HEK293 (cell line): Measurements from ENCODE around the gene NAA80.

Experiments used
- BCL11B ChIP-seq: fragments of 450-650 bp; formaldehyde crosslinking; IDR thresholded peaks from 2 replicates; pipeline ENCODE4 v1.5.1; 2016; ENCODE audit warnings: low read depth, missing biosample characterization, missing genetic modification characterization
- GLI2 ChIP-seq: fragments of 450-650 bp; formaldehyde crosslinking; IDR thresholded peaks from 2 replicates; pipeline ENCODE4; 2017; ENCODE audit warnings: missing biosample characterization, missing genetic modification characterization, low read depth, borderline replicate concordance
- KLF10 ChIP-seq: fragments of 450-650 bp; IDR thresholded peaks from 2 replicates; pipeline ENCODE4 v1.5.1; 2018; ENCODE audit warnings: missing biosample characterization, mild to moderate bottlenecking, missing genetic modification characterization
- KLF9 ChIP-seq: fragments of 450-650 bp; formaldehyde crosslinking; IDR thresholded peaks from 2 replicates; pipeline ENCODE4 v1.5.1; 2016; ENCODE audit warnings: missing biosample characterization, missing genetic modification characterization, low read depth
- MEIS1 ChIP-seq: sonication (generic); formaldehyde crosslinking; IDR thresholded peaks from 2 replicates; pipeline ENCODE4 v1.8.1; 2022; ENCODE audit warnings: missing genetic modification reagents, mild to moderate bottlenecking, borderline replicate concordance
- OVOL3 ChIP-seq: fragments of 450-650 bp; formaldehyde crosslinking; IDR thresholded peaks from 2 replicates; pipeline ENCODE4 v1.5.1; 2016; ENCODE audit warnings: missing biosample characterization, missing genetic modification characterization
- SP3 ChIP-seq: fragments of 450-650 bp; formaldehyde crosslinking; IDR thresholded peaks from 2 replicates; pipeline ENCODE4 v1.5.1; 2016; ENCODE audit warnings: missing biosample characterization, missing genetic modification characterization
- TSHZ1 ChIP-seq: fragments of 450-650 bp; formaldehyde crosslinking; IDR thresholded peaks from 2 replicates; pipeline ENCODE4 v1.5.1; 2016; ENCODE audit warnings: missing biosample characterization, missing genetic modification characterization, borderline replicate concordance
- WT1 ChIP-seq: fragments of 450-650 bp; formaldehyde crosslinking; IDR thresholded peaks from 2 replicates; pipeline ENCODE4 v1.5.1; 2016; ENCODE audit warnings: missing biosample characterization, missing genetic modification characterization
- ZBTB17 ChIP-seq: fragments of 450-650 bp; formaldehyde crosslinking; IDR thresholded peaks from 2 replicates; pipeline ENCODE4 v1.5.1; 2016; ENCODE audit warnings: missing biosample characterization, missing genetic modification characterization
- ZBTB21 ChIP-seq: fragments of 450-650 bp; formaldehyde crosslinking; IDR thresholded peaks from 2 replicates; pipeline ENCODE4 v1.5.1; 2017; ENCODE audit warnings: missing biosample characterization, missing genetic modification characterization
- ZNF132 ChIP-seq: fragments of 450-650 bp; formaldehyde crosslinking; IDR thresholded peaks from 2 replicates; pipeline ENCODE4 v1.5.1; 2017; ENCODE audit warnings: missing biosample characterization, missing genetic modification characterization, borderline replicate concordance
- ZNF16 ChIP-seq: fragments of 450-650 bp; formaldehyde crosslinking; IDR thresholded peaks from 2 replicates; pipeline ENCODE4 v1.5.1; 2016; ENCODE audit warnings: low read depth, missing biosample characterization, missing genetic modification characterization
- ZNF2 ChIP-seq: fragments of 450-650 bp; formaldehyde crosslinking; IDR thresholded peaks from 2 replicates; pipeline ENCODE4 v1.5.1; 2016; ENCODE audit warnings: missing biosample characterization, missing genetic modification characterization
- ZNF221 ChIP-seq: fragments of 450-650 bp; formaldehyde crosslinking; IDR thresholded peaks from 2 replicates; pipeline ENCODE4 v1.5.1; 2017; ENCODE audit warnings: missing biosample characterization, missing genetic modification characterization, borderline replicate concordance
- ZNF26 ChIP-seq: fragments of 450-650 bp; formaldehyde crosslinking; IDR thresholded peaks from 2 replicates; pipeline ENCODE4 v1.5.1; 2016; ENCODE audit warnings: missing biosample characterization, missing genetic modification characterization
- ZNF335 ChIP-seq: fragments of 450-650 bp; formaldehyde crosslinking; conservative IDR thresholded peaks from 2 replicates; pipeline ENCODE4 v1.5.1; 2016; ENCODE audit warnings: missing biosample characterization, missing genetic modification characterization
- ZNF341 ChIP-seq: fragments of 450-650 bp; formaldehyde crosslinking; IDR thresholded peaks from 2 replicates; pipeline ENCODE4; 2016; ENCODE audit warnings: low read depth, missing biosample characterization, missing genetic modification characterization
- ZNF350 ChIP-seq: fragments of 450-650 bp; formaldehyde crosslinking; IDR thresholded peaks from 2 replicates; pipeline ENCODE4 v1.5.0; 2017; ENCODE audit warnings: missing biosample characterization, mild to moderate bottlenecking, missing genetic modification characterization
- ZNF529 ChIP-seq: fragments of 450-650 bp; formaldehyde crosslinking; IDR thresholded peaks from 2 replicates; pipeline ENCODE4 v1.5.1; 2017; ENCODE audit warnings: missing genetic modification characterization, missing biosample characterization; ENCODE audit not compliant: insufficient replicate concordance
- ZNF544 ChIP-seq: fragments of 450-650 bp; formaldehyde crosslinking; IDR thresholded peaks from 2 replicates; pipeline ENCODE4 v1.5.0; 2017; ENCODE audit warnings: missing biosample characterization, missing genetic modification characterization
- ZNF580 ChIP-seq: fragments of 450-650 bp; formaldehyde crosslinking; IDR thresholded peaks from 2 replicates; pipeline ENCODE4 v1.5.1; 2016; ENCODE audit warnings: missing biosample characterization, missing genetic modification characterization
- ZNF596 ChIP-seq: fragments of 450-650 bp; IDR thresholded peaks from 2 replicates; pipeline ENCODE4 v1.5.0; 2018; ENCODE audit warnings: missing biosample characterization, mild to moderate bottlenecking, missing genetic modification characterization, moderate library complexity
- ZNF621 ChIP-seq: fragments of 450-650 bp; formaldehyde crosslinking; IDR thresholded peaks from 2 replicates; pipeline ENCODE4 v1.5.1; 2017; ENCODE audit warnings: missing biosample characterization, missing genetic modification characterization
- ZNF629 ChIP-seq: fragments of 450-650 bp; formaldehyde crosslinking; IDR thresholded peaks from 2 replicates; pipeline ENCODE4 v1.5.1; 2017; ENCODE audit warnings: missing biosample characterization, missing genetic modification characterization
- ZNF639 ChIP-seq: fragments of 450-650 bp; formaldehyde crosslinking; IDR thresholded peaks from 2 replicates; pipeline ENCODE4 v1.5.1; 2016; ENCODE audit warnings: missing biosample characterization, missing genetic modification characterization
- ZNF776 ChIP-seq: fragments of 450-650 bp; formaldehyde crosslinking; IDR thresholded peaks from 2 replicates; pipeline ENCODE4 v1.5.0; 2017; ENCODE audit warnings: missing biosample characterization, missing genetic modification characterization, borderline replicate concordance
- ZSCAN16 ChIP-seq: fragments of 450-650 bp; formaldehyde crosslinking; IDR thresholded peaks from 2 replicates; pipeline ENCODE4 v1.5.1; 2016; ENCODE audit warnings: missing biosample characterization, missing genetic modification characterization
- TF ChIP-seq, protein P1 (sequence below): fragments of 450-650 bp; formaldehyde crosslinking; IDR thresholded peaks from 2 replicates; pipeline ENCODE4 v1.5.1; 2016; ENCODE audit warnings: missing biosample characterization, missing genetic modification characterization
- TF ChIP-seq, protein P2 (sequence below): fragments of 450-650 bp; formaldehyde crosslinking; IDR thresholded peaks from 2 replicates; pipeline ENCODE4 v1.5.1; 2017; ENCODE audit warnings: missing biosample characterization, missing genetic modification characterization

The NAA80 gene

DNA sequence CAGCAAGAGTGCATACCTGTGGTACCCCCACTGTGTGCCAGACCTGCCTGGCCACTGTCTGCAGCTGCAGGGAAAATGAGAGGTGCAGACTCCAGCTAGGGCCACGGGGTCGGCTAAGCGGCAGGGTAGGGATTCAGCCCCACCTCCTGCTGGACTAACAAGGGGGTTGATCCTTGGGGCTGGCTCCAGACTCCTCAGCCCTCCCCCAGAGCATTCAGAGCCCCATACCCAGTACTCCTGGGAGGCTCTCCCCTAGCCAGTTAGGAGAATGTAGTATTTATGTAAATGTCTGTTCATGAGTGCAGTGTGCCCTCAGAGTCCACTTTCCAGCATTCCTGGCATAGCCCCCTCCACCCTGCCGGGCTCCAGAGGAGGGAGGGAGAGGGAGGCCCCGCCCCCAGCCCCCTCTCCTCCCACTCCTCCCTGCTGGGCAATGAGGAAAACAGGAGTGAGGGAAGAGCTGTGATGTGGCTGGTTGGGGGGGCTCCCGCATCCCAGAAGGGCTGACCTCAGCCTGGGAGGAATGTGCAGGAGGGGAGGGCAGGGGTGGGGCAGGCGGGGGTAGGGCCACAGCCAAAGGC lies 34.7 kb downstream of the NAA80 start (continued):
- TF ChIP-seq ZNF529 (tag by site-specific recombination) (no peak), ZNF596 (tag by site-specific recombination) (no peak), ZBTB21 (tag by site-specific recombination) (no peak; the same call in 1 of the 2 replicates), ZNF639 (no peak), ZBTB17 (peak; percentile 52; the same call in 1 of the 2 replicates), OVOL3 (no peak), ZNF16 (tag by site-specific recombination) (no peak), ZNF544 (tag by site-specific recombination) (no peak), KLF10 (tag by site-specific recombination) (peak; percentile 78), WT1 (tag by site-specific recombination) (peak; percentile 87), TSHZ1 (tag by site-specific recombination) (no peak), KLF9 (peak; percentile 74), BCL11B (tag by site-specific recombination) (no peak), ZNF221 (tag by site-specific recombination) (no peak), SP3 (peak; percentile 87), ZNF621 (tag by site-specific recombination) (no peak), ZNF341 (tag by site-specific recombination) (peak; percentile 98), ZNF629 (tag by site-specific recombination) (peak; percentile 83), ZNF132 (tag by site-specific recombination) (no peak), ZSCAN16 (tag by site-specific recombination) (no peak), ZNF350 (no peak), GLI2 (tag by site-specific recombination) (no peak), ZNF776 (no peak), MEIS1 (no peak), ZNF335 (tag by site-specific recombination) (0 out of 2 replicates have a peak, but pooled peaks have one; percentile 34), ZNF2 (tag by site-specific recombination) (no peak), ZNF26 (tag by site-specific recombination) (no peak), ZNF580 (tag by site-specific recombination) (no peak)
- TF ChIP-seq, protein P1, sequence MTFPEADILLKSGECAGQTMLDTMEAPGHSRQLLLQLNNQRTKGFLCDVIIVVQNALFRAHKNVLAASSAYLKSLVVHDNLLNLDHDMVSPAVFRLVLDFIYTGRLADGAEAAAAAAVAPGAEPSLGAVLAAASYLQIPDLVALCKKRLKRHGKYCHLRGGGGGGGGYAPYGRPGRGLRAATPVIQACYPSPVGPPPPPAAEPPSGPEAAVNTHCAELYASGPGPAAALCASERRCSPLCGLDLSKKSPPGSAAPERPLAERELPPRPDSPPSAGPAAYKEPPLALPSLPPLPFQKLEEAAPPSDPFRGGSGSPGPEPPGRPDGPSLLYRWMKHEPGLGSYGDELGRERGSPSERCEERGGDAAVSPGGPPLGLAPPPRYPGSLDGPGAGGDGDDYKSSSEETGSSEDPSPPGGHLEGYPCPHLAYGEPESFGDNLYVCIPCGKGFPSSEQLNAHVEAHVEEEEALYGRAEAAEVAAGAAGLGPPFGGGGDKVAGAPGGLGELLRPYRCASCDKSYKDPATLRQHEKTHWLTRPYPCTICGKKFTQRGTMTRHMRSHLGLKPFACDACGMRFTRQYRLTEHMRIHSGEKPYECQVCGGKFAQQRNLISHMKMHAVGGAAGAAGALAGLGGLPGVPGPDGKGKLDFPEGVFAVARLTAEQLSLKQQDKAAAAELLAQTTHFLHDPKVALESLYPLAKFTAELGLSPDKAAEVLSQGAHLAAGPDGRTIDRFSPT (tag by site-specific recombination) = 0 out of 2 replicates have a peak, but pooled peaks have one; percentile 17
- TF ChIP-seq, protein P2, sequence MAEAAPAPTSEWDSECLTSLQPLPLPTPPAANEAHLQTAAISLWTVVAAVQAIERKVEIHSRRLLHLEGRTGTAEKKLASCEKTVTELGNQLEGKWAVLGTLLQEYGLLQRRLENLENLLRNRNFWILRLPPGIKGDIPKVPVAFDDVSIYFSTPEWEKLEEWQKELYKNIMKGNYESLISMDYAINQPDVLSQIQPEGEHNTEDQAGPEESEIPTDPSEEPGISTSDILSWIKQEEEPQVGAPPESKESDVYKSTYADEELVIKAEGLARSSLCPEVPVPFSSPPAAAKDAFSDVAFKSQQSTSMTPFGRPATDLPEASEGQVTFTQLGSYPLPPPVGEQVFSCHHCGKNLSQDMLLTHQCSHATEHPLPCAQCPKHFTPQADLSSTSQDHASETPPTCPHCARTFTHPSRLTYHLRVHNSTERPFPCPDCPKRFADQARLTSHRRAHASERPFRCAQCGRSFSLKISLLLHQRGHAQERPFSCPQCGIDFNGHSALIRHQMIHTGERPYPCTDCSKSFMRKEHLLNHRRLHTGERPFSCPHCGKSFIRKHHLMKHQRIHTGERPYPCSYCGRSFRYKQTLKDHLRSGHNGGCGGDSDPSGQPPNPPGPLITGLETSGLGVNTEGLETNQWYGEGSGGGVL (tag by site-specific recombination) = peak; percentile 99
